HepG2 (cell line): ENCODE measurements around the gene PCSK7.

ENCODE experiments used
- HDAC6 ChIP-seq: fragments of 200-600 bp; sonication (generic); IDR thresholded peaks from 2 replicates; pipeline ENCODE4 v1.7.0; 2017; ENCODE audit warnings: mild to moderate bottlenecking, antibody characterized with exemption, low read length, low read depth
- RXRA ChIP-seq: sonication (generic); formaldehyde crosslinking; IDR thresholded peaks from 2 replicates; pipeline ENCODE4 v1.5.1; 2020; ENCODE audit warnings: missing genetic modification reagents

DNA sequence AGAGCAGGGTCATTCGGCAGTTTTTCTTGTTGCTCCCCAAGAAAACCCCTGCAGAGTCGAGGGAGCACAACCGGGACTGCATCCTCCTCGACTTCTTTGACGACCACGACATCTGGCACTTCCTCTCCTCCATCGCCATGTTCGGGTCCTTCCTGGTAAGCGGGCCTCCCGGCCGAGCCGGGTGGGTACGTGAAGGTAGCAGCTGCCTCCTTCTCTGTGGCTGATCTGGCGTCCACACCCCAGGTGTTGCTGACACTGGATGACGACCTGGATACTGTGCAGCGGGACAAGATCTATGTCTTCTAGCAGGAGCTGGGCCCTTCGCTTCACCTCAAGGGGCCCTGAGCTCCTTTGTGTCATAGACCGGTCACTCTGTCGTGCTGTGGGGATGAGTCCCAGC, 36.1 kb downstream of the PCSK7 start:
- TF ChIP-seq HDAC6 (no peak), RXRA (CRISPR knock-in tag) (no peak)
